Lung (tissue), 12 donors: Measurements from ENCODE around the gene GLUD1. TPM values are rescaled to one million over a fixed set of nuclear protein-coding genes. Genes with fewer than 3 reads are reported as not detected.
A peak's percentile ranks its signal among the peaks of the same experiment; 100 is the strongest.

ENCODE experiments used
- ATAC-seq: fragments of 200-7000 bp; cut with Tn5 transposase; one replicate; pipeline ENCODE4 v1.9.1; 2020; ENCODE audit warnings: moderate number of reproducible peaks; ENCODE audit not compliant: insufficient read depth, low FRiP score
- DNase-seq, 3 donors: peaks; one replicate each; pipeline ENCODE4 v3.0.0-alpha.2; 2013 to 2017
- H3K27ac ChIP-seq, 2 donors: one replicate each; pipeline ENCODE4 v1.5.1; 2013; ENCODE audit warnings: mild to moderate bottlenecking in 2 of 2, moderate library complexity in 2 of 2, control low read depth in 1 of 2, inconsistent platforms in 1 of 2, low read depth in 1 of 2, low read length in 1 of 2
- H3K27me3 ChIP-seq, 3 donors: one replicate each; pipeline ENCODE4 v1.5.1; 2013; ENCODE audit warnings: low read length in 2 of 3; ENCODE audit not compliant: control insufficient read depth in 3 of 3, insufficient read depth in 3 of 3
- H3K36me3 ChIP-seq, 4 donors: one replicate each; pipeline ENCODE4 v1.5.1; 2013; ENCODE audit warnings: low read length in 4 of 4, mild to moderate bottlenecking in 1 of 4, moderate library complexity in 1 of 4; ENCODE audit not compliant: control insufficient read depth in 4 of 4, insufficient read depth in 4 of 4
- H3K4me1 ChIP-seq, 5 donors: one replicate each; pipeline ENCODE4 v1.5.1; 2013; ENCODE audit warnings: low read length in 5 of 5, mild to moderate bottlenecking in 2 of 5, moderate library complexity in 1 of 5; ENCODE audit not compliant: control insufficient read depth in 5 of 5, insufficient read depth in 5 of 5
- H3K4me3 ChIP-seq: one replicate; pipeline ENCODE4 v1.5.1; 2013; ENCODE audit warnings: mild to moderate bottlenecking, control low read depth, moderate library complexity
- H3K9ac ChIP-seq, 2 donors: one replicate each; pipeline ENCODE4 v1.5.1; 2013; ENCODE audit warnings: low read length in 2 of 2, control low read depth in 1 of 2; ENCODE audit not compliant: insufficient read depth in 1 of 2
- H3K9me3 ChIP-seq, 4 donors: one replicate each; pipeline ENCODE4 v1.5.1; 2013; ENCODE audit warnings: low read length in 3 of 4, mild to moderate bottlenecking in 1 of 4, moderate library complexity in 1 of 4; ENCODE audit not compliant: control insufficient read depth in 4 of 4, insufficient read depth in 3 of 4
- WGBS, 2 donors: extraction: QIAGEN DNeasy Blood & Tissue Kit; methylation state at CpG; one replicate each; pipeline ENCODE4 v1.1.7; 2013; 5-methylcytosine and 5-hydroxymethylcytosine counted together
- polyA plus RNA-seq, 2 donors: library from polyadenylated mRNA; stranded (reverse); fragments of 200-250 nt; gene quantifications; one replicate each; pipeline ENCODE4 v1.2.1, GENCODE V29; 2013
- total RNA-seq, 2 donors: library from RNA; depleted of rRNA in 1 of 2; stranded (reverse); fragments of >200 nt in 1 of 2; gene quantifications; one replicate each; pipeline ENCODE4 v1.2.1, GENCODE V29; 2014 to 2021
- TF ChIP-seq, protein P1 (sequence below): IDR thresholded peaks from 2 replicates; pipeline ENCODE4 v1.5.1; 2012; ENCODE audit warnings: mild to moderate bottlenecking; ENCODE audit errors: control extremely low read depth, extremely low read depth
- donor health status: control.
- donor health status: control.
- donor health status: Bipolar disorder and iron deficiency.
- donor health status: healthy.
- donor health status: DM: yes; HTN: yes; CAD: no.

Gene GLUD1
- total and polyA plus RNA-seq, 4 donors: 52.7 to 133 (median 96.7) TPM

DNA sequence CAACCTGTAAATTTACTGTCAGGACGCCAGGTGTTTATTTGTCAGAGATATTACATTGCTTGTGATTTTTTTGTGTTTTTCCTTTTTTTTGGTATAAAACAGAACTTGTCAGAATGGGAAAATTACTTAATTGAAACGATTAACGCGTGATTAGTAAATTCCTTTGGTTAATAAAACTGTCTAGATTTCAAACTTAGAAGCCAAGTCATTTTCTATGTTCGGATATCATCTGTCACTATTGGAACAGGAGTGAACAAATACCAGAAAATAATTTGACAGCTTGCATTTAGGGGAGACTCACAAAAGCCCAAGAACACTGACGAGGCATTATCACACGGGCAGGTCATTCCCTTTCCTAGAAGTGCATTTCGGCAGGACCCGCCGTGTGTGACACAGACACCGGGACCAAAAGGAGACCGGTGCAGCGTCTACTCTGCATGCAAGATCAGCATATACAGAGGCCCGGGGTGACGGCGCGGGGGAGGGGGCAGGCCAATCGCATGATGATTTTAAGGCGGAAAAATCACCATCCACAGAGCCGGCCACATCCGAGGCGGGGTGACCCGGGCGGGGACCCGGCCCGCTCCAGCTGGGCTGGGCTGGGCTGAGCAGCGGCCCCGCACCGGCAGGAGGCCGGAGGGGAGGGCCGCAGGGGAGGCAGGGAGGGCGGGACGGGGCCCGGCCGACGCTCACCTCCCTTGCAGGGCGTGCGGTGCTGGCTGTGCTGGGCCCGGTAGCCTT lies 841 bp downstream of the GLUD1 start:
- TF ChIP-seq, protein P1, sequence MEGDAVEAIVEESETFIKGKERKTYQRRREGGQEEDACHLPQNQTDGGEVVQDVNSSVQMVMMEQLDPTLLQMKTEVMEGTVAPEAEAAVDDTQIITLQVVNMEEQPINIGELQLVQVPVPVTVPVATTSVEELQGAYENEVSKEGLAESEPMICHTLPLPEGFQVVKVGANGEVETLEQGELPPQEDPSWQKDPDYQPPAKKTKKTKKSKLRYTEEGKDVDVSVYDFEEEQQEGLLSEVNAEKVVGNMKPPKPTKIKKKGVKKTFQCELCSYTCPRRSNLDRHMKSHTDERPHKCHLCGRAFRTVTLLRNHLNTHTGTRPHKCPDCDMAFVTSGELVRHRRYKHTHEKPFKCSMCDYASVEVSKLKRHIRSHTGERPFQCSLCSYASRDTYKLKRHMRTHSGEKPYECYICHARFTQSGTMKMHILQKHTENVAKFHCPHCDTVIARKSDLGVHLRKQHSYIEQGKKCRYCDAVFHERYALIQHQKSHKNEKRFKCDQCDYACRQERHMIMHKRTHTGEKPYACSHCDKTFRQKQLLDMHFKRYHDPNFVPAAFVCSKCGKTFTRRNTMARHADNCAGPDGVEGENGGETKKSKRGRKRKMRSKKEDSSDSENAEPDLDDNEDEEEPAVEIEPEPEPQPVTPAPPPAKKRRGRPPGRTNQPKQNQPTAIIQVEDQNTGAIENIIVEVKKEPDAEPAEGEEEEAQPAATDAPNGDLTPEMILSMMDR: no peak
- peak; percentile 13 for ATAC-seq
- WGBS, 2 donors: 1% methylated on average over 29 to 39 of the region's 39 CpGs

DNA sequence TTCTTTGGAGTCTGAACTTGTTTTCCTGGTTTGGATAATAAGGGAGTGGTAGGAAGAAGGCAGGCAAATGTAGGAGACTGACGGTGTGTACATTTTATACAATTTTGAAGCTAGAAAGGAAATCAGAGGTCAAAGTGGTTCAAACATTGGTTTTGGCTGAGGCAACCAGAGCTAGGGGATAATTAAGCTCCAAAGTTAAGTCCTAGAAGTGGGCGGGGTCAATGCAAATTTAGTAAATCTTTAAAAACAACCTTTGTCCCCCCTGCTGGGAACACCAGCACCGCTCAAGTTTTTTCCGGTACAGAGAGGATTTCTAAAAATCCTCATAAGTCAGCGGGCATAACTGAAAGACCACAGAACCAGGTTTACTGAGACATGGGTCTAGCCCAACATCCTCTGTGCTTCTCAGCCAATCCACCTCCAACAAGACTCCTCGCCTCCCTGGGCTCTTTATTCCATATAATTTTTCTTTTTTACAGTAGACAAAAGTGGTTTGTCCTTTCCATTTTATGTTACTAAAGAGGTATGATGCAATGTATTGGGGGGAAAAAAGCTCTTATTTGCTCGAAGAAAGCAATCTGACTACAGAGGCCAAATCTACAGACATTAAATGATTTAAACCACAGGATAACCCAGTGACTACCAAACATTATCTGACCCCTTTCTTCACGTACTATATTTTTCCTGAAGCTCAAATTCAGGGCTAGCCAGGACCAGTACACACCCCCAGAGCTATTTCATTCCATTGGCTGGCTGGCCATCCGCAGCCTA lies 1.6 kb downstream of the GLUD1 start:
- no peaks in the 10 kb centered on the region for H3K27me3 ChIP-seq
- H3K36me3 ChIP-seq: peaks cover 0 to 3% (median 2%) of the 10 kb centered on the region in 4 donors
- peak overlapping the region in 1 of 2 donors; percentile 48 for H3K27ac ChIP-seq
- ATAC-seq (no peak), DNase-seq (peak; percentile 16 to 66 (median 65))
- WGBS, 2 donors: 5 to 11% methylated on average over 9 of the region's 9 CpGs
- H3K4me1 ChIP-seq: peaks cover 4 to 36% (median 15%) of the 10 kb centered on the region in 5 donors
- H3K4me3 ChIP-seq: peak overlapping the region; percentile 32
- H3K9me3 ChIP-seq: no peaks in the 10 kb centered on the region
- peak overlapping the region; percentile 16 to 43 for H3K9ac ChIP-seq
- TF ChIP-seq, protein P1: no peak

More for the DNA sequence above, 841 bp downstream of the GLUD1 start:
- H3K9ac ChIP-seq: peak overlapping the region; percentile 31 to 43
- DNase-seq: peak; percentile 70 to 72 (median 70)
- H3K36me3 ChIP-seq: peaks cover 0 to 4% (median 2%) of the 10 kb centered on the region in 4 donors
- H3K27me3 ChIP-seq: no peaks in the 10 kb centered on the region
- no peaks in the 10 kb centered on the region for H3K9me3 ChIP-seq
- H3K27ac ChIP-seq: peak overlapping the region; percentile 98 to 100
- H3K4me1 ChIP-seq: peaks cover 4 to 36% (median 15%) of the 10 kb centered on the region in 5 donors
- peak overlapping the region; percentile 66 for H3K4me3 ChIP-seq

DNA sequence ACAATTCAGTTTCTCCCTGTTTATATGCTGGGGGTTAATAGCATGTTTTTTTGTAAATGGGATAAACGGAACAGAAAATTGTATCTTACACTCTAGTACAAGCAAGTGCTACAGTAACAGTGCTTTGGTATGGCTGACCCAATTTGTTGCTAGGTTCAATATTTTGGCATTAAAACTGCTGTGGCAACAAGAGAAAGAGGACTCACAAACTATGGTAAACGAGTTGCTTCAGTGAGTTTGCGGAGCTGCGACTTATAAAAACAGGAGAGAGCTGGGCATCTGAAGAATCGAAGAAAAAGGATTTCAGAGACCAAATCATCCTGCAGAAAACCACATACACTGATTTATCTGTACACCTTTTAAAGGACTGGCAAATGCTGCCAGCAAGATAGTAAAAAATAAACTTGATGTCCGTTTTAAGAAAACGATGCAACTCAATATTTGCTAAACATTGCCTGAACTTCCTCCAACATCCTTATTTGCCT lies 2.2 kb downstream of the GLUD1 start:
- ATAC-seq: no peak
- TF ChIP-seq, protein P1: no peak
- peak; percentile 33 to 84 (median 77) for DNase-seq
- no peaks in the 10 kb centered on the region for H3K27me3 ChIP-seq
- peaks cover 4 to 36% (median 15%) of the 10 kb centered on the region in 5 donors for H3K4me1 ChIP-seq
- peaks cover 0 to 3% (median 3%) of the 10 kb centered on the region in 4 donors for H3K36me3 ChIP-seq
- WGBS, 2 donors: 20 to 36% methylated on average over 7 of the region's 7 CpGs
- peak overlapping the region in 1 of 2 donors; percentile 43 for H3K9ac ChIP-seq
- peak overlapping the region; percentile 20 for H3K4me3 ChIP-seq
- no peaks in the 10 kb centered on the region for H3K9me3 ChIP-seq
- no peak overlapping the region for H3K27ac ChIP-seq
